Skeletal muscle satellite cell (primary cell): ENCODE results near the gene FAM221A. TPM values are rescaled to one million over a fixed set of nuclear protein-coding genes. Genes with fewer than 3 reads are reported as not detected.

ENCODE experiments used
- H3K27me3 ChIP-seq: 2 replicates; pipeline ENCODE4 v1.7.0; 2013; ENCODE audit warnings: low read length; ENCODE audit not compliant: control insufficient read depth, insufficient read depth
- H3K36me3 ChIP-seq: 2 replicates; pipeline ENCODE4 v1.7.0; 2013; ENCODE audit warnings: mild to moderate bottlenecking, control low read depth, low read length; ENCODE audit not compliant: insufficient read depth
- H3K4me1 ChIP-seq: 2 replicates; pipeline ENCODE4 v1.7.0; 2013; ENCODE audit warnings: low read length; ENCODE audit not compliant: control insufficient read depth, insufficient read depth
- H3K4me2 ChIP-seq: 2 replicates; pipeline ENCODE4 v1.7.0; 2013; ENCODE audit warnings: mild to moderate bottlenecking, low read length
- H3K4me3 ChIP-seq: 2 replicates; pipeline ENCODE4 v1.7.0; 2013; ENCODE audit warnings: low read length
- H3K9ac ChIP-seq: 2 replicates; pipeline ENCODE4 v1.7.0; 2013; ENCODE audit warnings: mild to moderate bottlenecking, low read depth, low read length, moderate library complexity
- H3K9me3 ChIP-seq: replicated peaks from 2 replicates; pipeline ENCODE4 v1.7.0; 2013; ENCODE audit warnings: mild to moderate bottlenecking, control low read depth, low read length
- small RNA-seq: library from RNA; depleted of rRNA; stranded (forward); fragments of <200 nt; gene quantifications from one replicate; pipeline ENCODE3, GENCODE V24; 2012

FAM221A gene

GRCh38 chr7:23742051-23742450 is 62.1 kb downstream of the FAM221A start:
- Histone ChIP-seq H3K4me3 (no peak overlapping the region), H3K27me3 (no peaks in the 10 kb centered on the region), H3K36me3 (no peaks in the 10 kb centered on the region), H3K4me2 (no peak overlapping the region), H3K9me3 (no peaks in the 10 kb centered on the region), H3K9ac (no peak overlapping the region), H3K4me1 (no peaks in the 10 kb centered on the region)

GRCh38 chr7:23743226-23743625 is 63.2 kb downstream of the FAM221A start:
- Histone ChIP-seq H3K4me2 (no peak overlapping the region), H3K36me3 (no peaks in the 10 kb centered on the region), H3K9me3 (no peaks in the 10 kb centered on the region), H3K4me3 (no peak overlapping the region), H3K9ac (no peak overlapping the region), H3K4me1 (no peaks in the 10 kb centered on the region), H3K27me3 (no peaks in the 10 kb centered on the region)

- H3K9ac ChIP-seq = no peak overlapping the region
- H3K4me2 ChIP-seq = no peak overlapping the region
- no peaks in the 10 kb centered on the region for H3K4me1 ChIP-seq
- no peaks in the 10 kb centered on the region for H3K27me3 ChIP-seq
- no peaks in the 10 kb centered on the region for H3K9me3 ChIP-seq
- no peak overlapping the region for H3K4me3 ChIP-seq
- no peaks in the 10 kb centered on the region for H3K36me3 ChIP-seq
These were observed 66.6 kb downstream of the FAM221A start for GRCh38 chr7:23746629-23747028.

GRCh38 chr7:23751852-23752251 is 71.9 kb downstream of the FAM221A start:
- no peaks in the 10 kb centered on the region for H3K27me3 ChIP-seq
- no peaks in the 10 kb centered on the region for H3K4me1 ChIP-seq
- H3K9me3 ChIP-seq = no peaks in the 10 kb centered on the region
- H3K4me2 ChIP-seq = no peak overlapping the region
- no peak overlapping the region for H3K9ac ChIP-seq
- H3K36me3 ChIP-seq = no peaks in the 10 kb centered on the region
- H3K4me3 ChIP-seq = no peak overlapping the region

Small RNA genes lying within 50 kb of the gene (small RNA-seq; reads per million reads assigned to genes)
- gene AC006026.2 = not detected
